ENCODE measurements around the gene TMC6.
"Not testable (repeated sequence)": the region's sequence is repeated elsewhere in the genome, so short reads cannot be mapped to it uniquely, and the experiment has no call there.

Gene TMC6

GRCh38 chr17:78126895-78127238 is 1.7 kb downstream of the TMC6 start:
- peak overlapping the region; percentile 54 to 83 (median 72) for H3K4me3 ChIP-seq

DNA sequence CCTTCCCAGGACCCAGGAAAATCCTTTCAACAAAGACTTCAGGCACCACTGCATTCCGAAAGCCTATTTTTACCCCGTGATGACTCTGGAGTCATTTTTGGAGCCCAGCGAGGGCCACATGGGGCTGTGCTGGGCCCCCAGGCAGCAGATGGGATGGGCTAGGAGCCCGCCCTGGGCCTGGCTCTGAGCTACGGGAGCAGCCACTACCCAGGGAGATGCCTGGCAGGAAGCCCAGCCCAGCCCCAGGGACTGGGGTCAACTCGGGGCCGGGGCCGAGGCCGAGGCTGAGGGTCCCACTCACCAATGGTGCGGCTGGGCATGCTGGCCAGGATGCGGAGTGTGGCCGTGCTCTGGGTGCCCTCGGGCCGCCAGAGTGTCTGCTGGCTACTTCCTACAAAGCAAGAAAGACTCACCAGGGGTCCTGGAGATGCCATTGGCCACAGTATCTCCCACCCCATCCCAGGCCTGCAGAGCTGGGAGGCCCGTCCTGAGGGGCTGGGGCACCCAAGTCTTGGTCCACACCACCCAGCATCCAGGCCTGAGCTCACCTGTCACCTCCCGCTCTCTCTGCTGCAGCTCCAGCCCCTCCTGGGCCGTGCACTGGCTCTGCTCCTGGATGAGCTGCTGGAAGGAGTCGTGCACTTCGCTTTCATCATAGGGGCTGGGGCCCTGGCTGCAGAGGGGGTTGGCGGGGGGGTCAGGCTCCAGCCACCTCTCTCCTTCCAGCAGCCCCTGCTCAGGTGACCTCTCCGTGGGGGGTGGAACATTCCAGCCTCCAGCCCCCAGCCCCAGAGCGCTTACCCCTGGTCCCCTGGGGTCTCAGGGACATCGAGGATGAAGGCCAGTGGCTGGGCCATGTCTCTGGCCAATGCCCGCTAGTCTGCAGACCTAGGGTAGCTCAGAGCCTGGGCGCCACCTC is 2.3 kb downstream of the TMC6 start:
- peak overlapping the region; percentile 13 to 98 (median 90) for H3K27ac ChIP-seq
- H3K4me3 ChIP-seq: peak overlapping the region in 6 of 7 experiments; percentile 54 to 82 (median 70)

More at GRCh38 chr17:78126895-78127238, 1.7 kb downstream of the TMC6 start:
- H3K27ac ChIP-seq: peak overlapping the region; percentile 13 to 98 (median 90)

DNA sequence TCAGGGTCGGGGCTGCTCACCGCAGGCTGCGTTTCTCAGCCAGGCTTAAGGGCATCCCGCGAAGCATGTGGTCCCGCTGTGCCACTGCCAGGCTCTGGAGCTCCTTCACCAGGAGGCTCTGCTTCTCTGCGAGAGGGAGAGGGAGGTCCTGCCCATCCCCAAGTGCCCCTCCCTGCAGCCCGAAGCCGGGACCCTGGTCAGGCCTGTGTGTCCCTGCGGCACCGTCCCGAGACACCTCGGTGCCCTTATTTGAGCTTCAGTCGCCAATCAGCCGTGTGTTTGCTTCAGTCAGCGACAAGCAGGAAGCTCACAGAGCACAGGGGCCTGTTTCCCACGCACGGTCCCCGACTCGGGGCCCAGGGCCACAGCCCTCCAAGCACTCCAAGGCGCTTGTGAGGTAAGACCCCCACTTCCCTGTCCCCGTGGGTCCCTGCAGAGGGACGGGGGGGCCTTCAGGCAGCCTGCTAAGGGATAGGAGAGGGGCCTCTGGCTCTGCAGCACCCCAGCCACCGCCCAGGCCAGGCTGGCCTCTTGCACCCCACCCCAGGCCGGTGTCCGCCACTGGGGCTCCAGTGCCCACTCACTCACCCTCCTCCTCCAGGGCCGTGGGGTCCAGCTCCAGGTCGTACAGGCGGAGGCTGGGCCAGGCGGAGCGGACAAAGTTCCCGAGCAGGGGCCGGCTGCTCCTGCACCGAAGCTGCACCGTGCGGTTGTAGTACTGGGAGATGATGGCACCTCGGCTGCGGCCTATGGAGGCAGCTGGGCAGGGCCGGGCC is 3.2 kb downstream of the TMC6 start:
- Histone ChIP-seq H3K4me3 (peak overlapping the region in 1 of 7 experiments; percentile 2), H3K27ac (peak overlapping the region in 18 of 21 experiments; percentile 21 to 98 (median 84))

- Histone ChIP-seq H3K4me3 (peak overlapping the region in 1 of 7 experiments; percentile 2), H3K27ac (peak overlapping the region in 16 of 21 experiments; percentile 6 to 98 (median 74))
Observed at GRCh38 chr17:78124836-78125137, 3.8 kb downstream of the TMC6 start.

- peak overlapping the region in 14 of 21 experiments; percentile 1 to 98 (median 74) for H3K27ac ChIP-seq
Observed at GRCh38 chr17:78124081-78124835, 4.3 kb downstream of the TMC6 start.

DNA sequence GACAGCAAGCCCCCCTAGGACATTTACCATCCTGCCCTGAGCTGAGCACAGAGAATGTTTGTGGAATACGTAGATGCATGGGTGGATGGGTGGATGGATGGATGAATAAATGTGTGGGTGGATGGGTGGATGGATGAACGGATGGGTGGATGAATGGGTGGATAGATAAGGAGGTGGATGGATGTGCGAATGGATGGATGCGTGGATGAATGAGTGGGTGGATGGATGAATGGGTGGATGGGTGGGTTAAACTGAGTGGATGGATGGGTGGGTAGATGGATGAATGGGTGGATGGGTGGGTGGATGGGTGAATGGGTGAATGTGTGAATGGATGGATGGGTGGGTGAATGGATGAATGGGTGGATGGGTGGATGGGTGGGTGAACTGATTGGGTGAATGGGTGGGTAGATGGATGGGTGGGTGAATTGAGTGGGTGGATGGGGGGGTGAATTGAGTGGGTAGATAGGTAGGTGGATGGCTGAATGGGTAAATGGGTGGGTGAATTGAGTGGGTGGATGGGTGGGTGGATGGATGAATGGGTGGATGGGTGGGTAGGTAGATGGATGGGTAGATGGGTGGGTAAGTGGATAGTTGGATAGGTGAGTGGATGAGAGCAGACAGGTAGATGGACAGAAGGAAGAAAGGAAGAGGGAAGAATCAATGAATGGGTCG is 5.2 kb downstream of the TMC6 start:
- Histone ChIP-seq H3K4me3 (no peak overlapping the region), H3K27ac (peak overlapping the region in 4 of 21 experiments; percentile 52 to 98 (median 93))

More at GRCh38 chr17:78124081-78124835, 4.3 kb downstream of the TMC6 start:
- no peak overlapping the region for H3K4me3 ChIP-seq

- Histone ChIP-seq H3K4me3 (no peak overlapping the region), H3K27ac (peak overlapping the region in 4 of 21 experiments; percentile 52 to 85 (median 77))
Observed at GRCh38 chr17:78122931-78123249, 5.7 kb downstream of the TMC6 start.

DNA sequence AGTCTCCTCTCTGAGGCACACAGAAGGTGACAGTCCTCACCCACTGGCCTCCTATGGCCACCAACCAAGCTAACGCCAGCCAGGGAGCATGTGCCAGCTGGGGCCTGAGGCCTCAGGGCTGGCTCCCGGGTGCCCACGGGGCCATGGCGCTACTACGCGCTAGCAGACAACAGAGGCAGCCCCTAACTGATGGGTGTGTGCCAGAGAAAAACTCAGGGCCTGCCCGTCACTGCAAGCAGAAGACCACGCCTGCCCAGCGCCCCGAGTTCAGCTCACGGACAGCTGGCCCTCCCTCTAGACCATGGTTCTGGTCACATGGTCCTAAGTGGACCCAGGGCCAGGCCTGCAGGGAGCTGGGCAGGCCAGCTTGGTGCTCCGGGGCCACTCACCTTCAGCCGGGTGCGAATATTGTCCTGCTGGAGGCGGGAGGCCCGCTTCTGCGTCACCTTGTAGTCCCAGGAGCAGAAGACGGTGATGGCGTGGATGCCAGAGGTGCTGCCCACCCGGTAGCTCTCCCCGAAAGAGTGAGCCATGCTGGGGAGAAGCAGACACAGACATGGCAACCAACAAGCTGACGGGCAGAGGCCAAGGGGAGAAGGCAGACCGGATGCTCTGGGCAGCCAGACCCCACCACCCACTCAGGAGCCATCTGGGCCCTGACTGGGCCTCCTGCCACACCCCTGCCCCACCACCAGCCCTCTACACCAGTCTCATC is 6.2 kb downstream of the TMC6 start:
- H3K4me3 ChIP-seq: no peak overlapping the region
- H3K27ac ChIP-seq: peak overlapping the region in 10 of 21 experiments; percentile 48 to 85 (median 72)

DNA sequence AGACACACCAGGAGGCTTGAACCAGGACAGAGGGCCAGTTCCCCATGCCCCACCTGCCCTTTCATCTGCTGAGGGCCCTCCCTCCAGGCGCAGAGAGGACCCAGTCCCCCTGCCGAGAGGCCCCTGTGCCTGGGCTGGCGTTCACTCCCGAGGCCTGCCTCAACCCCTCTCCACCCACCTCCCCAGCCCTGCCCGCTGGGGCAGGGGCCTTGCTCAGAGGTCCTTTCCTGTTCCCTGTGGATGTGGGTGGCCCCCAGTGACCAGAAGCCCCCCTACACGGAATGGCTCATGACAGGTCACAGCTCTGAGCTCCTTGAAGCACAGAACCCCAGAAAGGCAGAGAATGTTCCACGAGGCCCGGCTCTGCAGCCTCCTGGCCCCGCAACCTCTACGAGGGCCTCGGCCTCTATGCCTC is 6.7 kb downstream of the TMC6 start:
- H3K4me3 ChIP-seq: peak overlapping the region in 1 of 7 experiments; percentile 15
- peak overlapping the region in 12 of 21 experiments; percentile 16 to 85 (median 66) for H3K27ac ChIP-seq

GRCh38 chr17:78120971-78121800 is 7.4 kb downstream of the TMC6 start:
- Histone ChIP-seq H3K4me3 (peak overlapping the region in 2 of 7 experiments; percentile 7 to 15), H3K27ac (peak overlapping the region in 12 of 21 experiments; percentile 16 to 85 (median 66))

GRCh38 chr17:78120537-78120936 is 8.0 kb downstream of the TMC6 start:
- H3K27ac ChIP-seq: peak overlapping the region in 6 of 21 experiments; percentile 47 to 85 (median 82)
- no peak overlapping the region for H3K4me3 ChIP-seq

GRCh38 chr17:78118801-78119241 is 9.7 kb downstream of the TMC6 start:
- H3K27ac ChIP-seq: no peak overlapping the region

DNA sequence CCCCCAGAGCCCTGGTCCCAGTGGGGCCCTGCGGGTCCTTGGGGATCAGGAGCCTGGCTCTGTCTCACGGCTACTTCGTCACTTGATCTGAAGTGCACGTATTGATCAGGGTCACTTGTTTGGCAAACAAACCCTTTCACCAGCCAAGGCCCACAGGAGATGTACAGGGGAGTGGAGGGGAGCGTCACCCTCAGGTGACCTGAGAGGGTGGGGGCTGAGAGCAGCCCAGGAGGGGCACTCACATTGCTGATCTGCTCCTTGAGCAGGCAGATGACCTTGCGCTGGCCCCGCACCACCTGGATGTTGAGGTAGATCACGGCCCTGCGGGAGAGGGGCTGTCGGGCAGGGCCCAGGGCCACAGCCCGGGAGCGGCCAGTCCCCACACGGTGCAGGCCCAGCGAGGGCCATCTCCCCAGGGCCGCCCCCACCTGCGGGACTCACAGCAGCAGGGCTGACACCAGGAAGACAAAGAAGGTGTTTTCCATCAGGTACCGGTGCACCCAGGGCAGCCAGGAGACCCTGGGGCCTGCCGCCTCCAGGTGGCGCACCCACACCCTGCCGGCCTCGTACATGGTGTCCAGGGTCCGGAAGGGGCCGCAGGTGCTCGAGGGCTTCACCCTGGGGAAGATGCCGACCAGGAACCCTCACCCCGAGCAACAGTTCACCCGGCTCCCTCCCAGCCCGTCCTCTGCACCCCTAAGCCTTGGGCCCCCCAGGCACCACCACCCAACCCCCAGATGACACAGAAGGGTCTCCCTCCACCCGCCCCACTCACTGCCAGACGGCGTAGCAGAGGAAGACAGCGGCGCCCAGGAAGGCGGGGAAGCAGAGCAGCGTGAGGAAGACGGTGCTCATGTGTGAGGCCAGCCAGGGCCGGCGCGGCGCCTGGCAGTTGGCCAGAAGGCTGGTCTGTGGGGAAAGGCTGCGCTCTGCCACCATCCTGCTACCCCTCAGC is 11.3 kb downstream of the TMC6 start:
- Histone ChIP-seq H3K4me3 (no peak overlapping the region), H3K27ac (no peak overlapping the region)

More at GRCh38 chr17:78118801-78119241, 9.7 kb downstream of the TMC6 start:
- no peak overlapping the region for H3K4me3 ChIP-seq

DNA sequence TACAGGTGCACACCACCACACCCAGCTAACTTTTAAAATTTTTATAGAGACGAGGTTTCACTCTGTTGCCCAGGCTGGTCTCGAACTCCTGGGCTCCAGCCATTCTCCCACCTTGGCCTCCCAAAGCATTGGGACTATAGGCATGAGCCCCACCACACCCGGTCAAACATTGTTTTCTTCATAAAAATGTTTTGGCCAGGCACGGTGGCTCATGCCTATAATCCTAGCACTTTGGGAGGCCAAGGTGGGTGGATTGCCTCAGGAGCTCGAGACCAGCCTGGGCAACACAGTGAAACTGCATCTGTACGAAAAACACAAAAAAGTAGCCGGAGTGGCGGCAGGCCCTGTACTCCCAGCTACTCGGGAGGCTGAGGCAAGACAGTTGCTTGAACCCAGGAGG is 12.1 kb downstream of the TMC6 start:
- Histone ChIP-seq H3K27ac (no peak overlapping the region), H3K4me3 (no peak overlapping the region)

- not testable (repeated sequence) for H3K27ac ChIP-seq, H3K4me3 ChIP-seq
Observed at GRCh38 chr17:78115803-78116202, 12.8 kb downstream of the TMC6 start.

GRCh38 chr17:78114831-78115723 is 13.5 kb downstream of the TMC6 start:
- H3K27ac ChIP-seq: no peak overlapping the region
- no peak overlapping the region for H3K4me3 ChIP-seq
